NCI-H187 (cell line): ENCODE measurements around the gene KCTD21.
"Not testable (repeated sequence)": the region's sequence is repeated elsewhere in the genome, so short reads cannot be mapped to it uniquely, and the experiment has no call there.

ENCODE experiments used
- DNase-seq, 2 experiments: peaks; one replicate each; lab custom pipeline; 2025; lab: John Stamatoyannopoulos, UW

Gene KCTD21, protein sequence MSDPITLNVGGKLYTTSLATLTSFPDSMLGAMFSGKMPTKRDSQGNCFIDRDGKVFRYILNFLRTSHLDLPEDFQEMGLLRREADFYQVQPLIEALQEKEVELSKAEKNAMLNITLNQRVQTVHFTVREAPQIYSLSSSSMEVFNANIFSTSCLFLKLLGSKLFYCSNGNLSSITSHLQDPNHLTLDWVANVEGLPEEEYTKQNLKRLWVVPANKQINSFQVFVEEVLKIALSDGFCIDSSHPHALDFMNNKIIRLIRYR

DNA sequence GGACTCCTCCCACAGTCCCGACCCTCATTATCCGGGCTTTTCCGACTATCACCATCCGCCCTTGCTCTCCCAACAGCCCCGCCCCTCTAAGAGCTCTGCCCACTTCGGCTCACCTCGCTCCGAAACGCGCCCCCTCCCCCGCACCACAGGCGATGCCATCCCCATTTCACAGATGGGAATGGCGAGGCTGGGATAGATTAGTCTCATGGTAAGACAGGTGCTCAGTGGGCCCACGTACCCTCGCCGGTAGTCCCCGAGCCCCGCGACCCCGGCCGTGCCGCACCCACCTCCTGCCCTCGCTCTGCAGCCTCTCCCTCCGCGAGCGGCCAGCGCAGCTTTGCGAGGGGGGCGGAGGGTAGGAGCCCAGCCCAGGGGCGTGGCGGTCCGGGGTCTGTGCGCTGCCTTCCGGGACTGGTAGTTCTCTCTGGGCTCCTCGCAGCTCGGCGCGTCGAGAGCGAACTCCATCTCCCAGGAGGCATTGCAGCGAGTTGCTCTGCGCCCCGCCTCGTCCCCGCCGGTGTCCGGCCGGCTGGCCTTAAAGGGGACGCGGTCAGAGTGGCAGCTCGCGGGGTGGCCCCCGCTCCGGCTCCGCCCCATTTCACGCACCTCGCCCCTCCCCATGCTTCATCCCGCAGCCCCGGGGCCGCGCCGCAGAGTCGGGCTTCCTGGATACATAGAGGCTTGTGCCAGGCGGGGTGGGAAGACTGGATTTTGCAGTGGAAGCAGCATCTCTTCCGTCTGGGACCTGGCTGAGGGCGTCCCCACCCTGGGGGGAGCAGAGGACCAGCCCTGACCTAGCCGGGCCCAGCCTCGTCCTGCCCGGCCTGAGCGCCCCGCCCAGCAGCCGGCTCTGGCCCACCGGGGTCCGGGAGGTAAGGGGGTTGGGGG, at the start of gene KCTD21, which contains the start of gene USP35:
TSS of gene KCTD21 (minus strand) at position 341 of the 888 bp plus-strand sequence. CDS start 14,072 bp downstream, outside the sequence.
TSS of gene USP35 (plus strand) at position 634 of the 888 bp plus-strand sequence. CDS start 7,327 bp downstream, outside the sequence.
- peak; percentile 79 to 93 for DNase-seq

DNA sequence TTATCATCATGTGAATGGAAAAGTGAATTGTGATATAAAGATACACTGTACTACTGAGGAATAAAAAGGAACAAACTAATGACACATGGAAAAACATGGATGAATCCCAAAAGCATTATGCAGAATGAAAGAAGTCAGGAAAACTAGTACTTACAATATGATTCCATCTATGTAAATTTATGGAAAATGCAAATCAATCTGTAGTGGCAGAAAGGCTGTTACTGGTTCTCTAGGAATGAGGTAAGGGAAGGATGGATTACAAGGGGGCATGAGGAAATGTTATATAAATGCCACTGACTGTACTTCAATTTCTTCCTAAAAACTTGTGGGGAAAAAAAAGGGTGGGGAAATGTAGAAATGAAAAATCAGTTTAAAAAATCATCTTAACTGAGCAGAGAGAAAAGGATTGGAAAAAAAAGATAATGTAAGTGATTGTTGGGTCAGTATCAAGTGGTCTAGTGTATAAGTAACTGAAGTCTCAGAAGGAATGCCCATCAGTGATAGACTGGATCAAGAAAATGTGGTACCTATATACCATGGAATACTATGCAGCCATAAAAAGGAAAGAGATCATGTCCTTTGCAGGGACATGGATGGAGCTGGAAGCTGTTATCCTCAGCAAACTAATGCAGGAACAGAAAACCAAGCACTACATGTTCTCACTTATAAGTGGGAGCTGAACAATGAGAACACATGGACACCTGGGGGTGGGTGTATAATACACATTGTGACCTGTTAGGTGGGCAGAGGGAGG, 49.0 kb upstream of the KCTD21 start:
- DNase-seq: no peak

DNA sequence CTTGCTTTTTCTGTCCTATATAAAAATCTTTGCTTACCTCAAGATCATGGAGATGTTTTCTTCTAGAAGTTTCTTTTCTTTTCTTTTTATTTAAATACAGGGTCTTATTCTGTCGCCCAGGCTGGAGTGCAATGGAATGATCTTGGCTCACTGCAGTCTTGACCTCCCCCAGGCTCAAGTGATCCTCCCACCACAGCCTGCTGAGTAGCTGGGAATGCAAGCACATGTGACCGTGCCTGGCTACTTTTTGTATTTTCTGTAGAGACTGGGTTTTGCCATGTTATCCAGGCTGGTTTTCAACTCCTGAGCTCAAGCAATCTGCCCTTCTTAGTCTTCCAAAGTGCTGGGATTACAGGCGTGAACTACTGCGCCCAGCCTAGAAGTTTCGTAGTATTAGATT, 45.6 kb upstream of the KCTD21 start:
- DNase-seq: no peak

DNA sequence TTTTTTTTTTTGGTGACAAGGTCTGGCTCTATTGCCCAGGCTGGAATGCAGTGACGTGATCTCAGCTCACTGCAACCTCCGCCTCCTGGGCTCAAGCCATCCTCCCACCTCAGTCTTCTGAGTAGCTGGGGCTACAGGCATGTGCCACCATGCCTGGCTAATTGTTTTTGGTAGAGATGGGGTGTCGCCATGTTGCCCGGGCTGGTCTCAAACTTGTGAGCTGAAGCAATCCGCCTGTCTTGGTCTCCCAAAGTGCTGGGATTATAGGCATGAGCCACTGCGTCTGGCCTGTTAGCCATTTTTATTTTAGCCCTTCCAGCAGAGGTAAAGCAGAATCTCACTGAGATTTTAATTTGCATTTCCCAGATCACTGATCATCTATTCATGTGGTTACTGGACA, 44.6 kb upstream of the KCTD21 start:
- DNase-seq: not testable (repeated sequence)

DNA sequence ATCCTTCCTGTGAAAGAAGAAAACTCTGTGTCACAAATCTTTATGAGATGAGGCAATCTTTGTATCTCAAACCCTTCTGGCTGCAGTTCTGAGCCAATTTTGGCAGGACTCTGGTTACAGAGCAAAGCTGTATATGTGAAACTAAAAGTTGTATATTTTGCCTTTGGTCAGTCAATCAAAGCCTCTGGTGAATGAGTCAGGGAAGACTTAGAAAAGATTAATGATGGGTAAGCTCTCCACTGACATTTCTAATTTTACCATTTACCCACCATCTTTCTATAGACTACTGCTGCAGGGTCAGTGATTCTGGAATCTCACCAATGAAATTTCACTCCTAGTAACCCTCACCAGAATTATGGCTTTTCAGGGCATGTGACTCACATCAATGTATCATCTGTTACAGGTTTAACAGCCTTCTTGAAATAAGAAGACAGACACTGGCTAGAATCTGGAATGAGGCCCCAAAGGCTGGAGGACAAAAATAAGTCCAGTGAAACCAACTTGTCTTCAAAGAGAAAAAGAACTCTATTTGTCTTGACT, 43.6 kb upstream of the KCTD21 start:
- DNase-seq: no peak

DNA sequence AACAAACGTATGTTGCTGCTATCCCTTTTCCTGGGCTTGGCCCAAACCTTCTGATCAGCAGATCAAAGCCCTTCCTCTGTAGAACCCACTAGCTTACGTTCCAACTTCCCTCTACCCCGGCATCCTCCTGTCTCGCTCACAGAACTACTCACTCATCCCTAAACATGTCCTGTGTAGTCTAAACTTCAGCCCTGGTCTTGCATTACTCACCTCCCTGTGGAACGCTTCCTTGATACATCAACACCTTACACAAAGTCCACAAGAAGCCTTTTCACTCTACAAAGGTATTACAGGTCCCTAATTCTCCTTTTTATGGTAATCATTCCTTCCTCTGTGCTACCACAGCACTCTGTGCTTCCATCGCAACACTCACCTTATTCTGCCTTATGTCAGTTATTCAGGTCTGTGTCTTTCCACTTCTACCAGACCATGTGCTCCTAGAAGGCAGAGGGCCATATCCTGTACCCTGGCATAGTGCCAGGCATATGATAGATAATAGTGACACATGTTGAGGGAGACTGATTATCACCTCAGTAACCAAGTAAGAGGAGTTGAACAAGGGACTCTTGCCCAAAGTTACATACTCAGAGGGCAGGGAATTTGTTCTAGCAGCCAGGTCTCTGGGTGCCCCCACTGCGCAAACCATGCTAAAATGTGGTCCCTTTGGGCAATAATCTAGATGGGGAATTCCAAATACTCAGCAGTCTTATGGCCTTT, 41.9 kb upstream of the KCTD21 start:
- DNase-seq: no peak

DNA sequence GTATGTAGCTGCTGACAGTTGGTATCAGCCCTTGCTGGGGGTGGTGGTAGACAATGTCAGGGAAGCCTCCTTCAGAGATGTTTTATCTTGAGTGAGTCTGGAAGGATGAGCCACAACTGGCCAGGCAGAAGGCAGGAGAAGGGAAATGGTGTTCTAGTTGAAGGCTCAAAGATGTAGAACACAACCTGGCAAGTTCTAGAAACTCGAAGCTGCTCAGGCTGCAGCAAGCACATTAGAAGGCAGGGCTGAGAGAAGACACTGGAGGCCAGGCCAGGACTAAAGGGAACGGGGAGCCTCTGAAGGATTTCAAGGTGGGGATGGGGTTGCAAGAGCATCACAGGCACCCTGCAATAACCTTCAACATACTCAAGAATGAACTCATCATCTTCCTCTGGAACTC, 40.7 kb upstream of the KCTD21 start:
- no peak for DNase-seq

DNA sequence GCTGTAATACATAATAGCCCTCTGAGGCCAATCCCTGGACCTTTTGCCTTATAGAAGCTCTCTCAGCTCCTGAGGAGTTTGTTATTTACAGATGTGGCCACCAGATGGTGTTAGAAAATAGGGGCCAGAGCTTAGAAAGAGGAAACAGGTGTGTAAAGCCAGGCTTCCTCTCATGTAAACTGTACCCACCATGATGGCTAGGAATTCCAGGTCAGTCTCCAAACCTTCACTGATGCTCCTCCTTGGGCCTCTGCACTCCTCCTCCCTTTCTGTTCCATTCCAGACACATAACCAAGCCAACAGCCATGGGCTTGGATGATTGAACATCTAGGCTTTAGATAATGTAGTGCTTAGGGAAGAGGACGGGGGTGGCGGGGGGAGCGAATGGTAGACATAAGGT, 40.0 kb upstream of the KCTD21 start:
- DNase-seq: peak; percentile 12 to 59

DNA sequence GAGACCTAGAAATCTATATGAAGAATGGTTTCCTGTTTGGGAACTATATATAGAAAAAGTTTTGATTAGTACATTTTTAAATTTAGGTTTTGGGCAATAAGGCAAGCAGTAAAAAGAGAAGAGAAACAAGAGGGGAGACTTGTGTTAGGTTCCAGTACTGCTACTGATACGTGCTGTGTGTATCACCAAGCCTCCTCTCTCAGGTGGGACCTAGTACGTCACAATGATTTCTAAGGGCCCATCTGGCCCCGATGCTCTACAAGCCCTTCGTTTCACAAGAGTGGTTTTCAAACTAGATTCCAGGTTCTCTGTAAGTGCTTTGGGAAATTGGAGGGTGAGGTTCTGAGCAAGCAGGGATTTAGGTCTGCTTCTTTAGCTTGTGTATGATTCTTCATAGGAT, 39.5 kb upstream of the KCTD21 start:
- DNase-seq: no peak

DNA sequence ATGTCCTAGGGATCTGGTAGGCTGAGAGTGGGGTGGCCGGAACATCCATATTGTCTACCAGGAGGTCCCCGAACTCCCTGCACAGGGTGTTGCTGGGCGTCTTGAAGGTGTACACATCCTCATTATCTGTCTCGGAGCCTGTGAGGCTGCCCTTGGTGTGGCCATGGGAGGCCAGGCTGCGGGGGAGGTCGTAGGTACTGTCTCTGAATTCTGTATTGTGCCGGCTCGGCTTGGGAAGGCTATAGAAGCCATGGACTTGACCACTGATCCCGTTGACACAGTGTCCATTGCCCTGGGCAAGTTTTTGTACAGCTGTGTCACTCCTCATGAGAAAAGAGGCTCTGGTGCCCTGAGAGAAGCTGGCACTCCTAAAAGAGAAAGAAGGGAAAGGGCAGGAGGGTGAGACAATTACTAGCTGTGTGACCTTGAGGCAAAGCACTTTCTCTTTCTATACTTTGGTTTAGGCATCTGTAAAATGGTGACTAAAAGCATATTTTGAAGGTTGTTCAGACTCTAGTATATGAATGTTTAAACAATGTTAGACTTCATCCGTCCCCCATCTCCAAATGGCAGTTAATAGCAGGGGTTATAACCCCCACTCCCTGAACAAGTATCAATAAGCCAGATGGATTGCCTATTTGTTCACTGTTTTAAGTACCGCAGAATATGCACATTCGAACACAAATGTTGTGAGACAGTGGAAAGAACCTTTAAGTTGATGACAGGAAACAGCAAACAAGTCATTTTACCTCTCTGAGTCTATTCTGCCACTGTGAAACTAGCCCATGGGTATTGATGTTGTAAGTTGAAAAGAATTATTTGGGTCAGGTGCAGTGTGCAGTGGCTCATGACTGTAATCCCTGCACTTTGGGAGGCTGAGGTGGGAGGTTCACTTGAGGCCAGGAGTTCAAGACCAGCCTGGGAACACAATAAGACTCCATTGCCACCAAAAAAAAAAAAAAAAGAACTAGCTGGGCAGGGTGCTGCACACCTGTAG, 38.6 kb upstream of the KCTD21 start:
- no peak for DNase-seq

DNA sequence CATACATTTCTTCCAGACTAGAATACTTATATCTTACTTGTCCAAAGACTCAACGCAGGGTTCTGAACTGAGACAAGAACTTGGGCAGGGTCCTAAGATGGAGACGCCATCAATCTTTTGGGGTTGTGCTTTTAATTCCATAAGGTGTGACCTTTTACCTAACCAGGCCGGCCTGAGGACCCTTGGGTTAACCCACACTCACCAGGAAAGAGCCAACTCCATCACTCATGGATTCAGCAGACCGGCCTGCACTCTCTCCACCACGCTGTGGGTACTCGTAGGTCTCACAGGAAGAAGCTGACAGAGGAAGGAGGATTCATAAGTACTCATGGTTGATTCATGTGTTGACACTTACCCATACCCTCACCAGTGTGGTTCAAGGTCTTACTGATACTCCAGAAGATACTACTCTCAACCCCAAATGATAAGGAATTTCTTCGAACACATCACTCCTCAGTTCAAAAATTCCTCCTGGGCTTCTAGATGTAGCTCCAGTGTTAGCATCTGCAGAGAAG, 36.5 kb upstream of the KCTD21 start:
- DNase-seq: no peak

DNA sequence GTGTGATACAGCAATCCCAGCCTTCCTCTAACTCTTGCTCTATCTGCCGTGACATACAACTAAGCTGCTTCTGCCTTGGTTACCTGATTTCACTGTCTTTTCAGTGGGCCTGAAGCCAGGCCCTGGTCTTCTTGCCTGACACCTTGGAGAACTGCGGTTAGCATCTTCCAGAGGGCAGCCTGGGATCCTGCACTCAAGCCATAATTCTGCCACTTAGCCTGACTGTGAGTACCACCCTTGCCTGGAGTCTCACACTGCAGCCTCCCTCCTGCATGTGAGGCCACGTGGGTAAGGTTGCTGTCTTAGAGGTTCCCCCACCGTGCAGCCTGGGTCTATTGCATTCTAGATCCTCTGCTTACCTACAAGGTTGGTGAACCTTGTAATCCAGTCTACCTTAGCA, 36.1 kb upstream of the KCTD21 start:
- DNase-seq: no peak

DNA sequence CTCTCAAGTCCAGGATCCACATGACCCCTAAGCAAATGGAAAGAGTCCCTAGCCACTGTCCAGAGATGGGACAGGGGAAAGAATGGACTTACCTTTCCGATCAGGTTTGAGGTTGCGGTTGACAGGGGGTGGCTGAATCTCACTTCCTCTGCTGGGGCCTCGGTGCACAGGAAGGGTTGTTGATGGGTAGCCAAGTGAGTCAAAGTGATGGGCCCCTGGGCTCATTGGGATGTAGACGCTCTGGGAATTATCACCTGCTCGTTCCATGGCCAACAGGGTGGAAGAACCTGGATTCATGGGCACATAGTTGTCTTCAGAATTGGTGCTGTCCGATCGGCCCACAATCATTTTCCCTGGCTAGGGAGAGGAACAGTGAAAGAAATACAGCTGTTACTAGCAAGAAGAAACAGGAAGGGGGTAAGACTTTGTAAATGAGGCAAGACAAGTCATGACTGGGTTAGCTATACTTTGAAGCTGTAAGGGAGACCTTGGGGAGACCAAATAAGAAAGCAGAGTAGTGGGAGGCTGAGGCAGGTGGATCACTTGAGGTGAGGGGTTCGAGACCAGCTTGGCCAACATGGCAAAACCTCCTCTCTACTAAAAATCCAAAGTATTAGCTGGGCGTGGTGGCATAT, 35.0 kb upstream of the KCTD21 start:
- DNase-seq: no peak

DNA sequence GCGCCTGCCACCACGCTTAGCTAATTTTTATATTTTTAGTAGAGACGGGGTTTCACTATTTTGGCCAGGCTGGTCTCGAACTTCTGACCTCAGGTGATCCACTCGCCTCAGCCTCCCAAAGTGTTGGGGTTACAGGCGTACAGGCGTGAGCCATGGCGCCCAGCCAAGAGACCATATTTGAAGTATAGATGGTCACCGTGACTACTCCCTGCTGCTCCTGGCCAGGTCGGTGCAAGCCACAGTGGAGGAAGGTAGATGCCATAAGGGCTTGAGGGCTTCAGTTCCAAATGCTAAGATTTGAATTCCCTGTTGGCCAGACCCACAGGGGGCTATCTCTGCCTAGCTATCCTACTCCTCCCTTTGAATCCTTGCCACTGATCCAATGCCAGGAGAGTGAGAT, 34.3 kb upstream of the KCTD21 start:
- not testable (repeated sequence) for DNase-seq

DNA sequence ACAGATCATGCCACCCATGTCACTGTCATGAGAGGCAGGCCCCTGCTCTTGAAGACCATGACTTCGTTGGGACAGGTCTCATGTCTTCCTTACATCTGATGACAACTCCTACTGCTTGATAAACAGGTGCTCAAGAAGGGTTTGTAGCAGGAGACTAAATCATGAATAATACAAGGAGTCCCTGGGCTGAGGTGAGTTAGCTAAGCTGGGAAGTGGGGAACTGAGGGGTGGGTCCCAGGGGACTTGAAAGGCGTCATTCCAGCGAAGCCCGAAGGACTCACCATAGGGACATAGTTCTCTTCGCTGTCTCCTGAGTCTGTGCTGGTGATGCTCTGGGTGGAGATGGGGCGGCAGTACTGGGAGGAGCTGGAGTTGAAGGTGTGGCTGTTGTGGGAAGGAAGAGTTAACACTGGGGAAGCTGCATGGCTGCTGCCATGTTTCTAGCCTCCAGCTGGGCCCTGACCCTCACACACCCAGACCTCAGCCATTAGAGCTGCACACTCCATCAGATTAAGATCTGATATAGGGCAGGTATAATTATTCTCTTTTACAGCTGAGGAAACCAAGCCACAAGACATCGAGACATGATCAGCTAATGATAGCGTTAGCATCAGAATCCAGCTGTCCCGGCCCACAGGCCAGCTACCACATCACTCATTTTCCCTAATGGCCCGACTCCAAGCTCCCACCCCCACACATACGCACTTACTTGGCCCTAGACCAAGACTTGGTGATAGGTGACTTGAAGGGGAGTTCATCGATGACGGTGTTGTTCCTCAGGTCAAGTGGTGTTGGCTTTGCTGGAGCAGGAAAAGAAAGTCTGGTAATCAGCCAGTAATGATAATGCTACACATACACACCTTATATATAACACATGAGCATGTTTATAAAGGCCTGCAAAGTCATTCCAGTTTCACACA, 33.2 kb upstream of the KCTD21 start:
- DNase-seq: no peak

DNA sequence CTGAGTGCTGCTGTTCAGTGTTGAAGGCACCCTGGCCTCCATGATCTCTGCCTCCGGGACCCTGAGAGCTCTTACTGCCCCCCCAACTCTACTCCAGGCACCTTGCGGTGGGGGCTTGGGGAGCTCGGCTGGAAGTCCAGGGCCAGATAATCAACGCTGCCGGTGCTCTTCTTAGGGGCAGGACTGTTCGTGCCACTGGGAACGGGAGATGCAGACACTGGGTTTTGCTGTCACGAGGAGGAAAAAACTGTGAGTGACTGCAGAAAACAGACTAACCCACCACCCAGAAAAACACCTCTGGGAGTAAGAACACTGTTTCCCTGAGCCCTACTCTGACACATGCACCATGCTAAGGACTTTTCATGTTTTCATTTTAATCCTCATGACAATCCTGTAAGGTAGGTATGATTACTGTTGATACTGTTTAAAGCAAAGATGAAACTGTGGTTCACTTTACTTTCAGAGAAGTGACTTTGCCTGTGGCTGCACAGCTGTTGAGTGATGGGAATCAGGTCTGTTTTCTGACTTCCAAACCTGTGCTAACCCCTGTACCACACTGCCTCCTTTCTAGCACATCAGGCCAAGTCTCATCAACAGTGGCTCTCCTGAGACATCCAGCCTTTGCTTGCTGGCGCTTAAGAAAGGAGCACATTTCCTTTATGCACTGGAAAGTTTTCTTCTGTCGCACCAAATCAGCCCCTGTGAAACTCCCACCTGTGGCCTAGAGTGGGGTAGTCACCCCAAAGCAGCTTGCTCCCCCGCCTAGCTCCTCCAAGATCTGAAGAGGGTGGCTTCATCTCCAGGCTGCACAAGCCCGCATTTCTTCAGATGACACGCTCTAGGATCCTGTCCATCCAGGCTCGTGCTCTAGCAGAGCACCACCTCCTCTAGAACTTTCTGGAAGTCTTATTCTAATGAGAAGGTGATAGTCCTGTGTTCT, 32.1 kb upstream of the KCTD21 start:
- DNase-seq: no peak

DNA sequence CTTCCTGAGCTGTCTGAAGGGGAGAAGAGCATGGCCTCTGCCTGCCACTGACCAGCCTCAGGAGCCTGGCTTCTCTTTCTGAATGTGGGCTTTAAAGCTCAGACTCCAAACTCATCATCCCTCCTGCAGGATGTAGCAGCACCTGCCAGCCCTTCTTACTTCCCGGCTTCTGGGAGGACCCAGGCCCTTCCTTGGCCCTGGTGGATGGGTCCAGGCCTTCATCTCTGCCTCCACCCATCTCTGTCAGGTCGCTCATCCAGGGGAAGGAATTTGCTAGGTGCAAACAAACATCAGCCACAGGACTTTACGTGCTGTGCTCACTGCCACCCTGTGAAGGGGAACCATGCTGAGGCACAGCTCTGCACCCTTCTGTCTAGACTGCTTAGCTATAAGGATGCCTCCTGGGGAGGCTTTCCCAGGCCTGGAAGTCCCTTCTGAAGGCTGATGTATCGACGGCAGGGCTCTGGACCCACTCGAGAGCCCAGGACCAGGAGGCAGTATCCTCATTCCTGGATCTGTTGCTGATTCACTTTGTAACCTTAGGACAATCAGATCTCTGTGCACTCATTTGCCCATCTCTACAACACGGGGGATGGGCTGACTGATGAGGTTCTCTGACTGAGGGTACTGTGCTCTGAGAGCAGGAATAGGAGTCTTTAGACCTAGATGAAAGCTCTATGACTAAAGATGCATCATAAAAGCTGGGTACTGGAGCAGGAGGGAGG, 31.2 kb upstream of the KCTD21 start:
- no peak for DNase-seq
